ENCODE measurements around the gene AUTS2.

- TF ChIP-seq CTCF (IDR thresholded peaks at IDR 0.05) (no peak), POLR2AphosphoS5 (IDR thresholded peaks at IDR 0.05) (no peak), POLR2A (IDR thresholded peaks at IDR 0.05) (no peak), EP300 (IDR thresholded peaks at IDR 0.05; ENCODE audit: low read depth) (no peak)
Measured at GRCh38 chr7:70494225-70495032, 896.2 kb downstream of the AUTS2 start.
